Neuronal stem cell (in vitro differentiated cells): ENCODE data around the gene HOXB13.

Source experiments
- DNase-seq: peaks from one replicate; pipeline ENCODE4 v3.0.0-alpha.2; 2013; ENCODE audit warnings: low spot score
- H2AFZ ChIP-seq: one replicate; pipeline ENCODE4 v1.6.1; 2013; ENCODE audit warnings: mild to moderate bottlenecking, low read length, inconsistent platforms
- H2AK5ac ChIP-seq: 2 replicates; pipeline ENCODE4 v1.6.1; 2013; ENCODE audit warnings: low read depth, mild to moderate bottlenecking, inconsistent platforms, low read length, moderate library complexity, mixed read lengths
- H2BK120ac ChIP-seq: 2 replicates; pipeline ENCODE4 v1.6.1; 2013; ENCODE audit warnings: low read depth, mild to moderate bottlenecking, inconsistent platforms, low read length, moderate library complexity, mixed read lengths
- H2BK12ac ChIP-seq: one replicate; pipeline ENCODE4 v1.6.1; 2013; ENCODE audit warnings: low read length, inconsistent platforms
- H2BK15ac ChIP-seq: 2 replicates; pipeline ENCODE4 v1.6.1; 2013; ENCODE audit warnings: mild to moderate bottlenecking, low read length, inconsistent platforms, mixed read lengths
- H2BK5ac ChIP-seq: one replicate; pipeline ENCODE4 v1.6.1; 2013; ENCODE audit warnings: inconsistent platforms, mild to moderate bottlenecking, low read length, moderate library complexity
- H3K14ac ChIP-seq: one replicate; pipeline ENCODE4 v1.6.1; 2013; ENCODE audit warnings: low read length, inconsistent platforms
- H3K18ac ChIP-seq: 2 replicates; pipeline ENCODE4 v1.6.1; 2013; ENCODE audit warnings: low read length, inconsistent platforms
- H3K23ac ChIP-seq: 2 replicates; pipeline ENCODE4 v1.6.1; 2013; ENCODE audit warnings: low read depth, mild to moderate bottlenecking, mixed read lengths, low read length, inconsistent platforms; ENCODE audit not compliant: poor library complexity
- H3K27ac ChIP-seq: replicated peaks from 3 replicates; pipeline ENCODE4 v1.5.1; 2013; ENCODE audit warnings: low read length, inconsistent platforms
- H3K27me3 ChIP-seq, 3 experiments: 2 replicates each; pipeline ENCODE4 v1.6.1; 2013; ENCODE audit warnings: low read length in 3 of 3, mild to moderate bottlenecking in 2 of 3, inconsistent platforms in 1 of 3, low read depth in 1 of 3, mixed read lengths in 1 of 3, moderate library complexity in 1 of 3; ENCODE audit not compliant: control insufficient read depth in 3 of 3, insufficient read depth in 3 of 3
- H3K36me3 ChIP-seq, 2 donors: replicated peaks in 1 of 2; 2 replicates each; pipeline ENCODE4 v1.6.1; 2013; ENCODE audit warnings: low read length in 2 of 2; ENCODE audit not compliant: control insufficient read depth in 2 of 2, insufficient read depth in 2 of 2
- H3K4ac ChIP-seq: 2 replicates; pipeline ENCODE4 v1.6.1; 2013; ENCODE audit warnings: inconsistent platforms, mild to moderate bottlenecking, low read length, moderate library complexity
- H3K4me1 ChIP-seq, 2 donors: 1 replicate in 1 of 2; 2 replicates in 1 of 2; pipeline ENCODE4 v1.6.1; 2013; ENCODE audit warnings: low read length in 2 of 2, low read depth in 1 of 2; ENCODE audit not compliant: control insufficient read depth in 2 of 2, insufficient read depth in 1 of 2
- H3K4me2 ChIP-seq: one replicate; pipeline ENCODE4 v1.6.1; 2013; ENCODE audit warnings: mild to moderate bottlenecking, low read length, inconsistent platforms; ENCODE audit not compliant: insufficient read depth, poor library complexity, severe bottlenecking
- H3K4me3 ChIP-seq, 2 donors: 2 replicates each; pipeline ENCODE4 v1.5.1; 2013; ENCODE audit warnings: low read length in 2 of 2, mild to moderate bottlenecking in 2 of 2, inconsistent platforms in 1 of 2, moderate library complexity in 1 of 2
- H3K79me1 ChIP-seq: one replicate; pipeline ENCODE4 v1.6.1; 2013; ENCODE audit warnings: low read depth, mild to moderate bottlenecking, inconsistent platforms, low read length, moderate library complexity
- H3K9ac ChIP-seq: one replicate; pipeline ENCODE4 v1.6.1; 2013; ENCODE audit warnings: mild to moderate bottlenecking, low read depth, low read length, inconsistent platforms; ENCODE audit not compliant: poor library complexity
- H3K9me3 ChIP-seq, 2 donors: replicated peaks in 1 of 2; 2 replicates each; pipeline versions ENCODE3 to v1.6.1; 2013; ENCODE audit warnings: low read length in 2 of 2, mild to moderate bottlenecking in 2 of 2, inconsistent platforms in 1 of 2, low read depth in 1 of 2, mixed read lengths in 1 of 2, moderate library complexity in 1 of 2; ENCODE audit not compliant: control insufficient read depth in 2 of 2, insufficient read depth in 1 of 2
- H4K8ac ChIP-seq: one replicate; pipeline ENCODE4 v1.6.1; 2013; ENCODE audit warnings: low read depth, mild to moderate bottlenecking, inconsistent platforms, low read length, moderate library complexity
- H4K91ac ChIP-seq: one replicate; pipeline ENCODE4 v1.6.1; 2013; ENCODE audit warnings: low read length, low read depth, mild to moderate bottlenecking, inconsistent platforms; ENCODE audit not compliant: poor library complexity
- WGBS, 2 donors: extraction: QIAGEN DNeasy Blood & Tissue Kit; methylation state at CpG; one replicate each; pipeline ENCODE4 v1.1.7; 2013; ENCODE audit warnings: missing lambda C conversion rate in 2 of 2, mixed read lengths in 1 of 2; ENCODE audit not compliant: insufficient read length in 2 of 2, insufficient replicate concordance in 1 of 2; ENCODE audit errors: extremely low coverage in 2 of 2; 5-methylcytosine and 5-hydroxymethylcytosine counted together

Gene HOXB13

DNA sequence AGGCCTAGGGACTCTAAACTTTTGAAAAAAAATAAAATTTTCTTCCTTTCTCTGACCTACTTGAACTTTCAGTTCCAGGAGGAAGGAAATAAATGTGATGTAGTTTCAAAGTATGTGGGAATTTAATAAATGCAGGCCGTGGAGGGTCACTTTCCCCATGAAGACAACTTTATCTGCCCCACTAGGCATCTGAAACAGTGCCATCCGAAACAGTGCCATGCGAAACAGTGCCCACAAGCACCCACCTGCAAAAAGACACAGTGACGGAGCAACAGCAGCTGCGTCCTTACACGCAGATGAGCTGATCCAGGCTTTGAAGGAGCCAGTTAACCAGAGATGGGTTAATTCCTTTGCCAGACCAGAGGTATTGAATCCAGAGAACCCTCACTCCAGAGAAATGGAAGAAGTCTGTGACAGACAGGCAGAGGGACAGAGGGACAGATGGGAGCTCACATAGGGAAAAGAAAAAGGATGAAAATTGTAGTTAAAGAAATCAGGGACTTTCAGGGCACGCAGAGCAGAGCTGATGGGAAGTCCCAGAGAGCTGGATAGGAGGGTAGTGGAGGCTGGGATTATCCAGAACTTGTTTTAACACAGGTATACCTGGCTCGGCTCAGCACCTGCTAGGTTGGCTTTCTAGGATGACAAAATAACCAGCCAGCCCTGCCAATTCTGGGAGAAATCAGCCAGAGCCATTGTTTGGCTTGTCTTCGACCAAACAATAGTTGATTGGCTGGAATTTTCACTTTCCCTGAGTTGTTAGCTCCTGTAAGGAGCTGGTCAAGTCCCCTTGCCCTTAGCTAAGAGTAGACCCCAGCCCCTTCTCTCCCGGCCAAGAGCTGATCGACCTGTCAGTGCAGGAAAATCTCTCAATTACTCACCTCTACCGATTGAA lies 17.1 kb upstream of the HOXB13 start:
- Histone ChIP-seq H3K23ac (no peak overlapping the region), H4K8ac (no peak overlapping the region), H3K9me3 (peaks cover 0 to 7% of the 10 kb centered on the region in 2 donors), H3K4me1 (no peaks in the 10 kb centered on the region), H2BK120ac (no peak overlapping the region), H3K79me1 (no peaks in the 10 kb centered on the region), H3K27me3 (peaks cover 36 to 99% (median 88%) of the 10 kb centered on the region in 3 experiments), H3K36me3 (no peaks in the 10 kb centered on the region), H2BK12ac (no peak overlapping the region), H3K18ac (no peak overlapping the region), H2AFZ (no peak overlapping the region), H3K27ac (no peak overlapping the region), H4K91ac (no peak overlapping the region), H3K4ac (no peak overlapping the region), H2BK15ac (no peak overlapping the region), H3K4me3 (no peak overlapping the region), H2BK5ac (no peak overlapping the region), H3K4me2 (no peak overlapping the region), H3K14ac (no peak overlapping the region), H2AK5ac (no peak overlapping the region), H3K9ac (no peak overlapping the region)
- WGBS, 2 donors: no CpG with 5 or more reads among the region's 12 CpGs
- DNase-seq: no peak

DNA sequence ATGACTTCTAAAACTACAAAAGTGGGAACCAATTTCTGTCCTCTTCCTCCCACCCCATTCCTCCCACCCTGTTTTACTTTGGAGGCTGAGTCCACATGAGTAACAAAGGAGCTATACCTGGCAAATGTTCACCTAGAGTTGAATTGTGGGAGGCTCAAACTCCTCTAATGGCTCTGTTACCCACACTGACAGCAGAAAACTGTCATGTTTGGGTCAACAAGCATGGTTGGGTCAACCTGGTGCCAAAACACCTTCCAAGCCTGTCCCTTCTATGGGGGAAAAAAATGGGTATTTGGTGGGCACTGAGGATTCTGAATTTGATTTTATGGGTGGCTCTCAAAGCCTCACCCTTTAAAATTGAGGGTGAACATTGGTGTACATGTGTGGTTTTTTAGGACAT lies 12.0 kb upstream of the HOXB13 start:
- peaks cover 0 to 5% of the 10 kb centered on the region in 2 donors for H3K9me3 ChIP-seq
- H3K9ac ChIP-seq: no peak overlapping the region
- no peaks in the 10 kb centered on the region for H3K4me1 ChIP-seq
- H2BK120ac ChIP-seq: no peak overlapping the region
- no peaks in the 10 kb centered on the region for H3K79me1 ChIP-seq
- H3K27ac ChIP-seq: no peak overlapping the region
- no peak overlapping the region for H2AFZ ChIP-seq
- no peak overlapping the region for H2BK15ac ChIP-seq
- H3K4me3 ChIP-seq: no peak overlapping the region
- H4K8ac ChIP-seq: no peak overlapping the region
- no peak overlapping the region for H2BK12ac ChIP-seq
- DNase-seq: no peak
- no peak overlapping the region for H2AK5ac ChIP-seq
- H3K4ac ChIP-seq: no peak overlapping the region
- H3K23ac ChIP-seq: no peak overlapping the region
- no peak overlapping the region for H3K18ac ChIP-seq
- no peak overlapping the region for H3K14ac ChIP-seq
- H3K36me3 ChIP-seq: no peaks in the 10 kb centered on the region
- no peak overlapping the region for H4K91ac ChIP-seq
- peaks cover 32 to 97% (median 93%) of the 10 kb centered on the region in 3 experiments for H3K27me3 ChIP-seq
- no peak overlapping the region for H3K4me2 ChIP-seq
- H2BK5ac ChIP-seq: no peak overlapping the region

DNA sequence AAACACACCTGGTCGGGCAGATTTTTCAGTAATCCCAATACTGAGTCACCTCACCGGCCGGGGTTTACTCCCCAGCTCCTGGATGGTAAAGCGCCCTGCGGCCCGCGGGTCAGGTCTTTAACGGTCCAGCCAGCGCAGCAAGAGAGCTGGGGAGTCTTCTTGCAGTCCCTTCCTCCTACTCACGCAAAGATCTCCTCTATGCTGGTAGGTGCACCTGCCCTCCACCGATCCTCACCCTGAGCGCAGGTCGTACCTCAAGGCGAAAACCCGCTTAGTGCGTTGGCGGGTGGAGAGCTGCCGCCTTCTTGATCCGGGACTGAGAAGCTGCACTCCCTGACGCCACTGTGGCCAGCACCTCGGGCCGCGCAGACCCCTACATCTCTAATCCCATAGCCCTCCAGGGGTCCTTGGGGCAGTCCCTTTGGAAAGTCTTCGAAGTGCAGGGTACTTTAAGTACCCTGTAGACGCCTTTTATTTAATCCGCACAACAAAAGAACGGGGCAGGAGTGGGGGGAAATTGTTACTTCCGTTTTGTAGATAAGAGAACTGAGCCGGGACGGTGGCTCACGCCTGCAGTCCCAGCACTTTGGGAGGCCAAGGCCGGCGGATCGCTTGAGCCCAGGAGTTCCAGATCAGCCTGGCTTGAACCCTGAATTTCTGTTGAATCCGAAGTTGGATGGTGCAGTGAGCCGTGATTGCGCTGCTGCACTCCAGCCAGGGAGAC lies 10.4 kb upstream of the HOXB13 start:
- Histone ChIP-seq H2BK120ac (no peak overlapping the region), H3K23ac (peak overlapping the region; percentile 38), H3K9ac (no peak overlapping the region), H3K4me2 (no peak overlapping the region), H3K18ac (no peak overlapping the region), H3K14ac (no peak overlapping the region), H3K27me3 (peaks cover 29 to 97% (median 94%) of the 10 kb centered on the region in 3 experiments), H3K4me3 (no peak overlapping the region), H2BK12ac (no peak overlapping the region), H2AK5ac (no peak overlapping the region), H4K91ac (no peak overlapping the region), H2BK15ac (no peak overlapping the region), H3K4ac (no peak overlapping the region), H3K36me3 (no peaks in the 10 kb centered on the region), H3K79me1 (no peaks in the 10 kb centered on the region), H2BK5ac (no peak overlapping the region), H3K27ac (no peak overlapping the region), H2AFZ (no peak overlapping the region), H3K9me3 (peaks cover 0 to 5% of the 10 kb centered on the region in 2 donors), H4K8ac (no peak overlapping the region), H3K4me1 (no peaks in the 10 kb centered on the region)
- DNase-seq: no peak
- WGBS, 2 donors: no CpG with 5 or more reads among the region's 37 CpGs

DNA sequence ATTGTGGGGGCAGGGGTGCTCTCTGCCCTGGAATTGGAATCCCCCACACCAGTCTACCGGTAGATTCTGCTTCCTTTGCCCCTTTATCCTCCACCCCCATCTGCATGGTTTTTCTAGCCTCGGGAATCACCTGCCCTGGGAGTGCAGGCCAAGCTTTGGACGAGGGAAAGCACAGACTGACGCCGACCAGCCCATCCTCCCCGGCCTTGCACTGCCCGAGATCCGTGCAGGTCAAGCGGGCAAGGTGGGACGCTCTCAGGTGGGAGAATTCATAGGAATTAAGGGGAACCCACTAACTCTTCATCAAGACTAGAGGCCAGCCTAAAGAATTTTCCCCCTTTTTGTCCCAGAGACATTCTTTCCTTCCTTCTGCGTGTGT lies 9.9 kb upstream of the HOXB13 start:
- Histone ChIP-seq H3K4me3 (peak overlapping the region in 1 of 2 donors; percentile 41), H2BK5ac (no peak overlapping the region), H2AK5ac (no peak overlapping the region), H3K9me3 (peaks cover 0 to 5% of the 10 kb centered on the region in 2 donors), H3K79me1 (no peaks in the 10 kb centered on the region), H3K27me3 (peaks cover 29 to 97% (median 94%) of the 10 kb centered on the region in 3 experiments), H3K14ac (no peak overlapping the region), H2AFZ (no peak overlapping the region), H4K91ac (no peak overlapping the region), H3K4me1 (no peaks in the 10 kb centered on the region), H2BK120ac (no peak overlapping the region), H3K36me3 (no peaks in the 10 kb centered on the region), H3K27ac (no peak overlapping the region), H3K4ac (no peak overlapping the region), H4K8ac (no peak overlapping the region), H2BK12ac (no peak overlapping the region), H3K4me2 (no peak overlapping the region), H3K23ac (no peak overlapping the region), H2BK15ac (no peak overlapping the region), H3K9ac (no peak overlapping the region), H3K18ac (no peak overlapping the region)
- no peak for DNase-seq
- whole genome bisulfite sequencing, 2 donors: no CpG with 5 or more reads among the region's 11 CpGs
